Stomach smooth muscle (tissue), 2 donors: ENCODE results near the gene RFLNA.

Experiments
- H3K27ac ChIP-seq: one replicate; pipeline ENCODE4 v1.7.0; 2013; ENCODE audit warnings: mild to moderate bottlenecking, low read length, inconsistent platforms
- H3K27me3 ChIP-seq, 2 donors: one replicate each; pipeline ENCODE4 v1.7.0; 2013; ENCODE audit warnings: low read length in 2 of 2; ENCODE audit not compliant: insufficient read depth in 2 of 2, control insufficient read depth in 1 of 2
- H3K36me3 ChIP-seq, 2 donors: one replicate each; pipeline ENCODE4 v1.7.0; 2013; ENCODE audit warnings: low read length in 2 of 2; ENCODE audit not compliant: control insufficient read depth in 2 of 2, insufficient read depth in 2 of 2
- H3K4me1 ChIP-seq: one replicate; pipeline ENCODE4 v1.7.0; 2013; ENCODE audit warnings: low read length; ENCODE audit not compliant: control insufficient read depth, insufficient read depth
- H3K4me3 ChIP-seq, 2 donors: one replicate each; pipeline ENCODE4 v1.7.0; 2013; ENCODE audit warnings: low read length in 2 of 2
- H3K9ac ChIP-seq, 2 donors: one replicate each; pipeline ENCODE4 v1.7.0; 2013; ENCODE audit warnings: low read length in 2 of 2, mild to moderate bottlenecking in 1 of 2
- H3K9me3 ChIP-seq, 2 donors: one replicate each; pipeline ENCODE4 v1.7.0; 2013; ENCODE audit warnings: low read length in 2 of 2; ENCODE audit not compliant: control insufficient read depth in 2 of 2
- donor health status: healthy.
- donor health status: Pancreatic carcinoma.

The RFLNA gene

DNA sequence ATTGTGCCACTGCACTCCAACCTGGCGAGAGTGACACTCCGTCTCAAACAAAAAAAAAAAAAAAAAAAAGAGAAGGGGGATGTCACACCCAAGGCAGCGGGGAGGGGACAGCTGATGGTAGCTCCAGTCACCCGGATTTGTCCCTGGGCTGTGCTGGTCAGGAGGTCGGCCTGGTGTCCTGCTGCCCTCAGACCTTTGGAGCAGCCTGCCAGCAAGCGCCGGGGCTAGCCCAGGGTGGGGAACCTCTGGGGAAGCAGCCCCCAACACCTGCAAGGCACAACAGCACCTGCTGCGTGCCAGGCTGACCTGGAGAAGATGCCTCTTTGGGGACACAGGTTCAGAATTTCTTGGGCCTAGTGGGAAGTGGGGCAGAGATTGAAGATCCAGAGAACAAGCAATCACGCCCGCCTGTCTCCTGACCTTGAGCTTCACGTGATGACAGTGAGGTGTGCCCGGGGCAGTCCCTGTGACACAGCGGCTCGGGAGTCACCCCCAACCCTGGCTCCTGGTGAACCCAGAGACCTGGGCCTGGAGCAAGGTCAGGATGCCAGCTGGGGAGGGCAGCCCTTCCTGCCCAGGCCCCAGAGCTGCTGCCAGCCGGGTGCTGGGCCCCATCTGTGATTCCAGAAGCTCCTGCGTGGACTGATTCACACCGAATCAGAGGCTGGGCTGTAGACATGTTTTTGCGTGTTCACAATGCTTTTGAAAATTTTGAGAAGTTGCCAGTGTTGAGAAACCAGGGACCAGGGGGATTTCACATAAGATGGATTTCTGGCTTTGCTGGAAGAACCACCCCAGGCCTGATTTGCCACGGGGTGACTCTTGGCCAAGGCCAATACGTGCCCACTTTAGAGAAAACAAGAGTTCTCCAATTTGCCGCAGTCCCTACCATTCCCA lies 66.4 kb downstream of the RFLNA start:
- peak overlapping the region; percentile 18 for H3K27ac ChIP-seq
- H3K9me3 ChIP-seq, result no peaks in the 10 kb centered on the region
- H3K27me3 ChIP-seq, result no peaks in the 10 kb centered on the region
- H3K4me3 ChIP-seq, result no peak overlapping the region
- H3K9ac ChIP-seq, result no peak overlapping the region
- peaks cover 22 to 25% of the 10 kb centered on the region in 2 donors for H3K36me3 ChIP-seq
- peaks cover 44% of the 10 kb centered on the region for H3K4me1 ChIP-seq

DNA sequence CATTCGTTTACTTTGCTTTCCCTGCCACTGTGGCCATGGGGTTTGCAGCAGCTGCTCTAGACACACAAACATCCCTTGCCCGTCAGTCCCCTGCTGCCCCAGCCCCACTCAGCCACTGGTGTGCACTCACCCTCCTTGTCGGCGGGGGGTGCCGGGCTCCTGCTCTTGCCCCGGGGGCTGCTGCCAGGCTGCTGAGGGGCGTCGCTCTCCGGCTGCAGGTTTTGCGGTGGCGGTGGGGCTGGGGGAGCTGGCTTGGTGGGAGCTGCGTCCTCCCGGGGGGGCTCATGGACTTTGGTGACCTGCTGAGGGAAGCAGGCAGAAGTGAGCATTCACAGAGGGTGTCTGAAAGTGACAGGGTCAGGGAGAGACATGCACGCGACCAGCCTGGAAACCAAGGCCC lies 67.1 kb downstream of the RFLNA start:
- peaks cover 42% of the 10 kb centered on the region for H3K4me1 ChIP-seq
- no peak overlapping the region for H3K9ac ChIP-seq
- no peaks in the 10 kb centered on the region for H3K9me3 ChIP-seq
- no peaks in the 10 kb centered on the region for H3K27me3 ChIP-seq
- no peak overlapping the region for H3K4me3 ChIP-seq
- H3K36me3 ChIP-seq, result peaks cover 22 to 25% of the 10 kb centered on the region in 2 donors
- H3K27ac ChIP-seq, result no peak overlapping the region

DNA sequence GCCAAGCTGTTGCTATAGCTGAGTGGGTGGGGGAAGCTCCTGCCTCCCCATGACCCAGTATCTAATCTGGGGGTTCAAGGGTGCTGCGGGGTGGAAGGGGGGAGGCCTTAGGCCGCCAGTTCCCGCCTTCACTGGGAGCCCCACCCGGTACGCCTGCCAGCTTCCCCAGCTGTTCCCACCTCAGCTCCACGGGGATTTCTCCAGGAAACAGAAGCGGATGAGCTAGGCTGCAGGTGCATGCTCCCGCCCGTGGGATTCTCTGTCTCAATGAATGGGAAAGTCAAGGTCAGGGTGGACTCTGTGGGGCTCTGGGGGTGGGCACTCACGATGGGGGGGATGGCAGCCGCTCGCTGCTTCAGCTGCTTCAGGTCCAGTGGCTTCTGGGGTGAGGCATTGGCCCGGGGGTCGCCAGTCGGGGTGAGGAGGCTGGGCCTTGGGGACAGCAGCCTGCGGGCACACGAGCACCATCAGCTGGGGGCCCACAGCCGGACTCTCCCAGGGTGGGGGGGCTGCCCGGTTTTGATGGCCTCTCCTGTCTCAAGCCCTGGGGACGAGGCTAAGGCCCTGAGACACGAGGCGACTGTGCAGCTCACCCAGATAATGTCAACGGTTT lies 68.6 kb downstream of the RFLNA start:
- peaks cover 46% of the 10 kb centered on the region for H3K4me1 ChIP-seq
- peak overlapping the region; percentile 46 for H3K27ac ChIP-seq
- no peak overlapping the region for H3K9ac ChIP-seq
- peaks cover 10 to 12% of the 10 kb centered on the region in 2 donors for H3K36me3 ChIP-seq
- no peaks in the 10 kb centered on the region for H3K9me3 ChIP-seq
- H3K4me3 ChIP-seq, result no peak overlapping the region
- H3K27me3 ChIP-seq, result no peaks in the 10 kb centered on the region

GRCh38 chr12:124364543-124364942 lies 69.7 kb downstream of the RFLNA start:
- peaks cover 47% of the 10 kb centered on the region for H3K4me1 ChIP-seq

More at GRCh38 chr12:124364543-124364942, 69.7 kb downstream of the RFLNA start:
- peaks cover 6% of the 10 kb centered on the region in 2 donors for H3K36me3 ChIP-seq
- H3K9me3 ChIP-seq, result no peaks in the 10 kb centered on the region
- no peaks in the 10 kb centered on the region for H3K27me3 ChIP-seq
- H3K4me3 ChIP-seq, result no peak overlapping the region
- no peak overlapping the region for H3K27ac ChIP-seq
- H3K9ac ChIP-seq, result no peak overlapping the region
